Activated naive CD4-positive, alpha-beta T cell treated with anti-CD3 and anti-CD28 coated beads, Interleukin-2, amount 10 ng/mL, durations not matched to agents 7 days and 5 days (primary cell): Measurements from ENCODE around the gene DNM1.
A peak's percentile ranks its signal among the peaks of the same experiment; 100 is the strongest.

Experiments
- CTCF ChIA-PET: fragments of 350-600 bp; sonication (Branson Sonifier 250); formaldehyde crosslinking; loops from one replicate; lab custom pipeline; 2021; ENCODE audit warnings: antibody characterized with exemption; lab: Charles Lee
- DNase-seq: peaks from one replicate; pipeline ENCODE4 v3.0.0-alpha.2; 2020
- H3K27ac Mint-ChIP-seq: one replicate; pipeline ENCODE4 v1.8.0; 2021; ENCODE audit warnings: mild to moderate bottlenecking, moderate library complexity, mixed read lengths
- H3K27me3 Mint-ChIP-seq: one replicate; pipeline ENCODE4 v1.8.0; 2021; ENCODE audit warnings: mild to moderate bottlenecking, mixed read lengths
- H3K36me3 Mint-ChIP-seq: one replicate; pipeline ENCODE4 v1.8.0; 2021; ENCODE audit warnings: mixed read lengths
- H3K4me1 Mint-ChIP-seq: one replicate; pipeline ENCODE4 v1.8.0; 2021; ENCODE audit warnings: mixed read lengths
- H3K4me3 Mint-ChIP-seq: one replicate; pipeline ENCODE4 v1.8.0; 2021; ENCODE audit warnings: mild to moderate bottlenecking, moderate library complexity, mixed read lengths
- H3K9me3 Mint-ChIP-seq: one replicate; pipeline ENCODE4 v1.8.0; 2021; ENCODE audit warnings: mixed read lengths

Gene DNM1

GRCh38 chr9:128232528-128233428 lies 29.6 kb downstream of the DNM1 start:
- Mint-ChIP-seq H3K4me1 (no peaks in the 10 kb centered on the region), H3K9me3 (no peaks in the 10 kb centered on the region), H3K36me3 (no peaks in the 10 kb centered on the region), H3K27me3 (peaks cover 13% of the 10 kb centered on the region), H3K27ac (no peak overlapping the region), H3K4me3 (no peak overlapping the region)
- CTCF ChIA-PET = no interaction called here
- no peak for DNase-seq

DNA sequence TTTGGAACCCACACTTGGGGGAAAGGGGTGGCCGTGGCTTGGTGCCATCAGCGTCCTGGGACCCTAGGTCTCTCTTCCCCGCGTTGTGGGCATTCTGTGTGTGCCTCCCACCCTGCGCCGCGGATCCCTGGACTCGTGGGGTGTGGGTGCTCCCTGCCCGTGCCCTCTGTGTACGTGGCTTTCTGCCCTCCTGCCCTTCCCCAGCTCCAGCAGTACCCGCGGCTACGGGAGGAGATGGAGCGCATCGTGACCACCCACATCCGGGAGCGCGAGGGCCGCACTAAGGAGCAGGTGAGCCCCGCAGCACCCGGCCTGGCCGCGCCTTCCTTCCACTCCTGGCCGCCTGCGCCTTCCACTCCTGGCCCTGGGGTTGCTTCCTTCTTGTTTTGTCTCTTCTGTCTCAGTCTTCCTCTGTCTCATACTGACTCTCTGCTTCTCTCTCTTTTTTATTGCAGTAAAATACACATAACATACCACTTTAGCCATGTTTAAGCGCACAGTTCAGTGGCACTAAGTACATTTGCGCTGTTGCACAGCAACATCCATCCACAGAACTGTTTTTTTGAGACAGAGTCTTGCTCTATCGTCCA lies 30.7 kb downstream of the DNM1 start:
- Mint-ChIP-seq H3K4me3 (no peak overlapping the region), H3K4me1 (no peaks in the 10 kb centered on the region), H3K27ac (no peak overlapping the region), H3K9me3 (no peaks in the 10 kb centered on the region), H3K27me3 (peaks cover 10% of the 10 kb centered on the region), H3K36me3 (no peaks in the 10 kb centered on the region)
- DNase-seq = no peak
- CTCF ChIA-PET = interaction anchor here (0.6 kb wide), 1 partner anchor 13 kb away, joined by 3 read pairs; no protein-coding TSS in a partner anchor

- H3K27ac Mint-ChIP-seq = no peak overlapping the region
- H3K4me1 Mint-ChIP-seq = peaks cover 10% of the 10 kb centered on the region
- no peaks in the 10 kb centered on the region for H3K36me3 Mint-ChIP-seq
- H3K9me3 Mint-ChIP-seq = no peaks in the 10 kb centered on the region
- H3K27me3 Mint-ChIP-seq = peaks cover 55% of the 10 kb centered on the region
- CTCF ChIA-PET = no interaction called here
- DNase-seq = no peak
- H3K4me3 Mint-ChIP-seq = no peak overlapping the region
Measured at GRCh38 chr9:128242124-128242523, 38.9 kb downstream of the DNM1 start.

DNA sequence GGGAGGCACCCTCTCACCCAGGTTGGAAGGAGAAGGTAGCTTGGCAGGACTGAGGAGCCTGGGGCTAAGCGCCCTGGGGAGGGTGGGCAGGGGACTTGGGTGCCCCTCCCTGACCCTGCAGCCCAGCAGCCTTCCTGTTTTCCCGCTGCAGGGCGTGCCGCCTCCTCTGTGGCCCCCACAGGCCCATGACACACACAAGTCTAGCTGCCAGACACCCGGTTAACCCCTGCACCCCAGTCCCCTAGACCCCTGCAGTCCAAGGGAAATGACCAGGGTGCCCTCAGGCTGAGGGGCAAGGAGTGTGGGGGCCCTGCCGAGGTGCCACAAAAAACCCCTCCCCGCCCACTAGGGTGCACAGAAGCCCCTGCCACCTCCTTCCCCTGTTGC lies 39.6 kb downstream of the DNM1 start:
- Mint-ChIP-seq H3K4me3 (no peak overlapping the region), H3K4me1 (peaks cover 10% of the 10 kb centered on the region), H3K9me3 (no peaks in the 10 kb centered on the region), H3K27ac (no peak overlapping the region), H3K36me3 (no peaks in the 10 kb centered on the region), H3K27me3 (peaks cover 62% of the 10 kb centered on the region)
- DNase-seq = no peak
- CTCF ChIA-PET = no interaction called here

GRCh38 chr9:128243215-128244018 lies 40.2 kb downstream of the DNM1 start:
- H3K9me3 Mint-ChIP-seq = no peaks in the 10 kb centered on the region
- no peak overlapping the region for H3K4me3 Mint-ChIP-seq
- H3K27ac Mint-ChIP-seq = no peak overlapping the region
- H3K36me3 Mint-ChIP-seq = no peaks in the 10 kb centered on the region
- no peak for DNase-seq
- H3K27me3 Mint-ChIP-seq = peaks cover 68% of the 10 kb centered on the region
- peaks cover 10% of the 10 kb centered on the region for H3K4me1 Mint-ChIP-seq
- CTCF ChIA-PET = no interaction called here

DNA sequence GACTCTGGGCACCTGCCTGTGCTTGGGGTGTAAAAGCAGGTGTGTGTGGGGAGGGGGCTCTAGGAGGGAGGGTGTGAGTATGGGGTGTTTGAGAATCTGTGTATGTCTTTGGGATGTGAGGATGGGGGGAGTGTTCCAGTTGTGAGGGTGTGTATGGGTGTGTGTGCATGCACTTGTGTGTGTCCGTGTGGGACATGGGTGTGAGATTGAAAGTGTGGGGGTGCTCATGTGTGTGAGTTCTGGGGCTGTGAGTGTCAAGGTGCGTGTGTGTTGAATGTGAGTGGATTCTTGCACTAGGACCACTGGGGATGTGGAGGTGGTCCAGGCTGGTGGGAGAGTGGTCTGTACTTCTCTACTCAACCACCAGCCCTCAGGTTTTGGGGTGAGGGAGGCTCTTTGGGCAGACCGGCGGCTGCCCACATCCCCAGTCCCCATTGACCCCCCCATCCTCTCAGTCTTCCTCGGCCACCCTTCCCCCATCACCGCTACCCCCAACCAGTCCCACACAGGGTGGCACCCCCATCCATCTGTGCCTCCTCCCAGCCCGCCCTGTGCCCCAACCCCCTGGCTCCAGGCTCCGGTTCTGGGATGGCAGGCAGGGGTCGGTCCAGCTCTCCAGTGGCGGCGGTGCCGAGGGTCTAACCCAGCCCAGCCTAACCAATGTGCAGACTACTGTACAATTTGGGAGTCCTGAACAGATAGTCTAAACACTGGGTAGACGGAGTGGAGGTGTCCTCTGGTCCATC lies 41.1 kb downstream of the DNM1 start:
- no peaks in the 10 kb centered on the region for H3K36me3 Mint-ChIP-seq
- H3K4me3 Mint-ChIP-seq = no peak overlapping the region

DNA sequence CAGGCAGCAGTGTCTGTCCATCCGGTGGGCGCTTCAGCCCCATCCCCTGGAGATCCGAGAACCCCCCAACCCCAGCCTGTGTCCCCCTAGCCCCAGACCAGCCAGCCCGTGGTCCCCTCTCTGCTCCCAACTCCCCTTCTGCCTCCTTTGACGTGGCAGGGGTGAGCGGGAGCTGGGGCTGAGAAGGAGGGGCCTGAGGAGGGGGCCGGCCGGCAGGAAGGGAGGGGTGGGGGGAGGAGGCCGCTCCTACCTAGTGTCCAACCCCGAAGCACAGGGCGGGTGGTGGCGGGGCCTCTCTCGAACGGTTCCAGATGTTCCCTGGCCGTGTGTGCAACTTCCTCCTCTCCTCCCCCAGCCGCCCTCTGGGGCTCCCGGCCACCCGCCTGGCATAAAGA lies 41.7 kb downstream of the DNM1 start:
- Mint-ChIP-seq H3K4me3 (no peak overlapping the region), H3K36me3 (no peaks in the 10 kb centered on the region), H3K9me3 (no peaks in the 10 kb centered on the region), H3K4me1 (peaks cover 15% of the 10 kb centered on the region), H3K27me3 (peaks cover 81% of the 10 kb centered on the region), H3K27ac (no peak overlapping the region)
- CTCF ChIA-PET = no interaction called here
- no peak for DNase-seq

More for the DNA sequence above, 41.1 kb downstream of the DNM1 start:
- Mint-ChIP-seq H3K4me1 (peaks cover 10% of the 10 kb centered on the region), H3K9me3 (no peaks in the 10 kb centered on the region), H3K27me3 (peaks cover 76% of the 10 kb centered on the region), H3K27ac (no peak overlapping the region)
- CTCF ChIA-PET = no interaction called here
- DNase-seq = no peak

- CTCF ChIA-PET = interaction anchor here (1.9 kb wide), 1 partner anchor 10 kb away, joined by 4 read pairs; no protein-coding TSS in a partner anchor
- Mint-ChIP-seq H3K4me3 (no peak overlapping the region), H3K9me3 (no peaks in the 10 kb centered on the region), H3K27ac (no peak overlapping the region), H3K4me1 (peaks cover 17% of the 10 kb centered on the region), H3K27me3 (peaks cover 89% of the 10 kb centered on the region), H3K36me3 (no peaks in the 10 kb centered on the region)
- DNase-seq = no peak
Measured at GRCh38 chr9:128245421-128246151, 42.4 kb downstream of the DNM1 start.

- DNase-seq = no peak
Measured at GRCh38 chr9:128246471-128246870, 43.3 kb downstream of the DNM1 start.

GRCh38 chr9:128247226-128247803 lies 44.1 kb downstream of the DNM1 start:
- DNase-seq = no peak
- Mint-ChIP-seq H3K9me3 (no peaks in the 10 kb centered on the region), H3K27me3 (peaks cover 97% of the 10 kb centered on the region), H3K4me3 (no peak overlapping the region), H3K27ac (no peak overlapping the region), H3K4me1 (peaks cover 25% of the 10 kb centered on the region), H3K36me3 (no peaks in the 10 kb centered on the region)
- CTCF ChIA-PET = interaction anchor here (1.9 kb wide), 1 partner anchor 8 kb away, joined by 4 read pairs; no protein-coding TSS in a partner anchor

More at GRCh38 chr9:128246471-128246870, 43.3 kb downstream of the DNM1 start:
- H3K4me3 Mint-ChIP-seq = no peak overlapping the region
- H3K4me1 Mint-ChIP-seq = peaks cover 22% of the 10 kb centered on the region
- no peaks in the 10 kb centered on the region for H3K9me3 Mint-ChIP-seq
- peaks cover 95% of the 10 kb centered on the region for H3K27me3 Mint-ChIP-seq
- H3K27ac Mint-ChIP-seq = no peak overlapping the region
- CTCF ChIA-PET = interaction anchor here (1.9 kb wide), 1 partner anchor 9 kb away, joined by 4 read pairs; no protein-coding TSS in a partner anchor
- no peaks in the 10 kb centered on the region for H3K36me3 Mint-ChIP-seq

DNA sequence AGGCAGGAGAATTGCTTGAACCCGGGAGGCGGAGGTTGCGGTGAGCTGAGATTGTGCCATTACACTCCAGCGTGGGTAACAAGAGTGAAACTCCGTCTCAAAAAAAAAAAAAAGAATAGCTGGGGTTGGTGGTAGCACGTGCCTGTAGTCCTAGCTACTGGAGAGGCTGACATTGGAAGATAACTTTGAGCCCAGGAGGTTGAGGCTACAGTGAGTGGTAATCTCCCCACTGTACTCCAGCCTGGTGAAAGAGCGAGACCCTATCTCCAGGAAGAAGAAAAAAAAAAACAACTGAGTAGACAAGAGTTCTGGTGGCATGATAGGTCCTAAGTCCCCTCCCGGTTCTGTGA lies 46.4 kb downstream of the DNM1 start:
- Mint-ChIP-seq H3K9me3 (no peaks in the 10 kb centered on the region), H3K27me3 (peaks cover 93% of the 10 kb centered on the region), H3K27ac (no peak overlapping the region), H3K4me3 (peak overlapping the region; percentile 74), H3K36me3 (no peaks in the 10 kb centered on the region), H3K4me1 (peaks cover 17% of the 10 kb centered on the region)
- no peak for DNase-seq
- CTCF ChIA-PET = interaction anchor here (1.0 kb wide), 1 partner anchor 95 kb away, joined by 3 read pairs; no protein-coding TSS in a partner anchor

- CTCF ChIA-PET = interaction anchor here (0.8 to 1.0 kb wide), 4 partner anchors 11 to 125 kb away, joined by 3 read pairs; no protein-coding TSS in a partner anchor
Measured at GRCh38 chr9:128249908-128250838, 47.0 kb downstream of the DNM1 start.

More at GRCh38 chr9:128249908-128250838, 47.0 kb downstream of the DNM1 start:
- peak; percentile 98 for DNase-seq
- peak overlapping the region; percentile 74 for H3K4me3 Mint-ChIP-seq
- H3K9me3 Mint-ChIP-seq = no peaks in the 10 kb centered on the region
- no peaks in the 10 kb centered on the region for H3K36me3 Mint-ChIP-seq
- H3K27ac Mint-ChIP-seq = no peak overlapping the region
- H3K4me1 Mint-ChIP-seq = peaks cover 17% of the 10 kb centered on the region
- H3K27me3 Mint-ChIP-seq = peaks cover 87% of the 10 kb centered on the region
